CD4-positive, CD25-positive, alpha-beta regulatory T cell (primary cell): ENCODE results near the gene SLC35F3. TPM values are rescaled to one million over a fixed set of nuclear protein-coding genes. Genes with fewer than 3 reads are reported as not detected.

Experiments used
- ATAC-seq, 2 donors: fragments of 150-1000 bp; cut with Tn5 transposase; one replicate each; pipeline ENCODE4 v1.10.0; 2021; ENCODE audit warnings: low read depth in 2 of 2, moderate number of reproducible peaks in 2 of 2, moderate library complexity in 1 of 2
- DNase-seq, 3 donors: peaks; one replicate each; pipeline versions ENCODE4 v3.0.0 to v3.0.0-alpha.2; 2012 to 2022; ENCODE audit warnings: mixed read lengths in 1 of 3
- H3K27ac ChIP-seq: one replicate; pipeline ENCODE4 v1.7.0; 2013; ENCODE audit warnings: mild to moderate bottlenecking, low read length; ENCODE audit not compliant: insufficient read depth, poor library complexity, severe bottlenecking
- H3K27me3 ChIP-seq: one replicate; pipeline ENCODE4 v1.7.0; 2013; ENCODE audit warnings: low read length; ENCODE audit not compliant: control insufficient read depth, insufficient read depth
- H3K36me3 ChIP-seq: one replicate; pipeline ENCODE4 v1.7.0; 2013; ENCODE audit warnings: mild to moderate bottlenecking, low read length, moderate library complexity; ENCODE audit not compliant: control insufficient read depth, insufficient read depth
- H3K4me1 ChIP-seq: 2 replicates; pipeline ENCODE4 v1.7.0; 2013; ENCODE audit warnings: mild to moderate bottlenecking, low read length; ENCODE audit not compliant: insufficient read depth, control insufficient read depth, poor library complexity, severe bottlenecking
- H3K4me3 ChIP-seq: one replicate; pipeline ENCODE4 v1.7.0; 2013; ENCODE audit warnings: low read depth, mild to moderate bottlenecking, low read length, moderate library complexity
- H3K9me3 ChIP-seq, 2 experiments: 1 replicate in 1 of 2; 2 replicates in 1 of 2; pipeline ENCODE4 v1.7.0; 2013; ENCODE audit warnings: low read length in 2 of 2, mild to moderate bottlenecking in 1 of 2, moderate library complexity in 1 of 2; ENCODE audit not compliant: control insufficient read depth in 2 of 2
- H3K27ac Mint-ChIP-seq, 3 donors: one replicate each; pipeline ENCODE4 v1.8.0; 2020 to 2022; ENCODE audit warnings: mild to moderate bottlenecking in 3 of 3, mixed read lengths in 3 of 3, moderate library complexity in 2 of 3
- H3K27me3 Mint-ChIP-seq: one replicate; pipeline ENCODE4 v1.8.0; 2022; ENCODE audit warnings: mild to moderate bottlenecking, mixed read lengths
- H3K36me3 Mint-ChIP-seq: one replicate; pipeline ENCODE4 v1.8.0; 2020; ENCODE audit warnings: mixed read lengths
- H3K4me1 Mint-ChIP-seq, 4 donors: one replicate each; pipeline ENCODE4 v1.8.0; 2020 to 2022; ENCODE audit warnings: mixed read lengths in 4 of 4, mild to moderate bottlenecking in 1 of 4
- H3K4me3 Mint-ChIP-seq, 4 donors: one replicate each; pipeline ENCODE4 v1.8.0; 2020 to 2022; ENCODE audit warnings: mild to moderate bottlenecking in 4 of 4, mixed read lengths in 4 of 4, moderate library complexity in 3 of 4
- H3K9me3 Mint-ChIP-seq, 7 donors: one replicate each; pipeline ENCODE4 v1.8.0; 2020 to 2022; ENCODE audit warnings: mixed read lengths in 7 of 7, mild to moderate bottlenecking in 3 of 7, moderate library complexity in 2 of 7
- polyA plus RNA-seq, 4 donors: library from polyadenylated mRNA; unstranded; fragments of 300-500 nt; fragmentation: Illumina TruSeq; gene quantifications; one replicate each; pipeline ENCODE4 v1.2.3, GENCODE V29; 2021
- total RNA-seq: library from RNA; stranded (reverse); gene quantifications from one replicate; pipeline ENCODE4 v1.2.3, GENCODE V29; 2022

SLC35F3 gene
- total and polyA plus RNA-seq, 5 donors from 2014 or later: 0.35 to 1.4 (median 1.3) TPM

- DNase-seq (no peak), ATAC-seq (no peak)
- Histone ChIP-seq H3K4me3 (no peak overlapping the region), H3K9me3 (peaks cover 0 to 5% of the 10 kb centered on the region in 2 experiments), H3K27me3 (no peaks in the 10 kb centered on the region), H3K27ac (no peak overlapping the region), H3K4me1 (no peaks in the 10 kb centered on the region), H3K36me3 (no peaks in the 10 kb centered on the region)
- Mint-ChIP-seq H3K4me1 (no peaks in the 10 kb centered on the region), H3K9me3 (peaks cover 0 to 12% (median 5%) of the 10 kb centered on the region in 7 donors), H3K27ac (no peak overlapping the region), H3K4me3 (no peak overlapping the region), H3K27me3 (peaks cover 12% of the 10 kb centered on the region), H3K36me3 (no peaks in the 10 kb centered on the region)
Measured at GRCh38 chr1:234286206-234286605, 381.7 kb downstream of the SLC35F3 start.

GRCh38 chr1:234288946-234289345, 384.5 kb downstream of the SLC35F3 start:
- Histone ChIP-seq H3K9me3 (peaks cover 0 to 5% of the 10 kb centered on the region in 2 experiments), H3K27ac (no peak overlapping the region), H3K4me1 (no peaks in the 10 kb centered on the region), H3K4me3 (no peak overlapping the region), H3K36me3 (no peaks in the 10 kb centered on the region), H3K27me3 (no peaks in the 10 kb centered on the region)
- no peaks in the 10 kb centered on the region for H3K4me1 Mint-ChIP-seq
- no peak overlapping the region for H3K27ac Mint-ChIP-seq
- no peak for DNase-seq
- H3K9me3 Mint-ChIP-seq: peaks cover 0 to 12% (median 5%) of the 10 kb centered on the region in 7 donors
- ATAC-seq: no peak
- no peaks in the 10 kb centered on the region for H3K36me3 Mint-ChIP-seq
- H3K4me3 Mint-ChIP-seq: no peak overlapping the region
- H3K27me3 Mint-ChIP-seq: peaks cover 12% of the 10 kb centered on the region

GRCh38 chr1:234289538-234290305, 385.2 kb downstream of the SLC35F3 start:
- ATAC-seq: no peak
- H3K9me3 ChIP-seq: peaks cover 0 to 5% of the 10 kb centered on the region in 2 experiments
- Mint-ChIP-seq H3K9me3 (peaks cover 0 to 12% (median 5%) of the 10 kb centered on the region in 7 donors), H3K27ac (no peak overlapping the region), H3K4me1 (no peaks in the 10 kb centered on the region), H3K4me3 (no peak overlapping the region), H3K27me3 (peaks cover 12% of the 10 kb centered on the region), H3K36me3 (no peaks in the 10 kb centered on the region)
- no peaks in the 10 kb centered on the region for H3K27me3 ChIP-seq
- no peaks in the 10 kb centered on the region for H3K4me1 ChIP-seq
- H3K4me3 ChIP-seq: no peak overlapping the region
- DNase-seq: no peak
- H3K36me3 ChIP-seq: no peaks in the 10 kb centered on the region
- H3K27ac ChIP-seq: no peak overlapping the region

- Histone ChIP-seq H3K36me3 (no peaks in the 10 kb centered on the region), H3K4me3 (no peak overlapping the region), H3K9me3 (peaks cover 0 to 5% of the 10 kb centered on the region in 2 experiments), H3K27me3 (peaks cover 2% of the 10 kb centered on the region), H3K27ac (no peak overlapping the region), H3K4me1 (no peaks in the 10 kb centered on the region)
- H3K27ac Mint-ChIP-seq: no peak overlapping the region
- peaks cover 0 to 12% (median 5%) of the 10 kb centered on the region in 7 donors for H3K9me3 Mint-ChIP-seq
- H3K4me3 Mint-ChIP-seq: no peak overlapping the region
- no peak for ATAC-seq
- no peaks in the 10 kb centered on the region for H3K4me1 Mint-ChIP-seq
- H3K36me3 Mint-ChIP-seq: no peaks in the 10 kb centered on the region
- H3K27me3 Mint-ChIP-seq: peaks cover 12% of the 10 kb centered on the region
- DNase-seq: no peak
Measured at GRCh38 chr1:234292011-234292410, 387.5 kb downstream of the SLC35F3 start.

GRCh38 chr1:234292548-234292947, 388.1 kb downstream of the SLC35F3 start:
- Mint-ChIP-seq H3K36me3 (no peaks in the 10 kb centered on the region), H3K4me1 (no peaks in the 10 kb centered on the region), H3K27me3 (peaks cover 12% of the 10 kb centered on the region), H3K27ac (no peak overlapping the region), H3K4me3 (no peak overlapping the region), H3K9me3 (peaks cover 0 to 12% (median 5%) of the 10 kb centered on the region in 7 donors)
- H3K4me3 ChIP-seq: no peak overlapping the region
- no peaks in the 10 kb centered on the region for H3K4me1 ChIP-seq
- H3K27me3 ChIP-seq: peaks cover 2% of the 10 kb centered on the region
- no peaks in the 10 kb centered on the region for H3K36me3 ChIP-seq
- H3K27ac ChIP-seq: no peak overlapping the region
- H3K9me3 ChIP-seq: peaks cover 0 to 5% of the 10 kb centered on the region in 2 experiments
- DNase-seq: no peak
- ATAC-seq: no peak

GRCh38 chr1:234294109-234294817, 389.8 kb downstream of the SLC35F3 start:
- peaks cover 6% of the 10 kb centered on the region for H3K27me3 ChIP-seq
- Mint-ChIP-seq H3K27me3 (peaks cover 12% of the 10 kb centered on the region), H3K4me3 (no peak overlapping the region), H3K27ac (no peak overlapping the region), H3K9me3 (peaks cover 0 to 12% (median 7%) of the 10 kb centered on the region in 7 donors), H3K36me3 (no peaks in the 10 kb centered on the region), H3K4me1 (no peaks in the 10 kb centered on the region)
- no peak overlapping the region for H3K27ac ChIP-seq
- H3K36me3 ChIP-seq: peaks cover 2% of the 10 kb centered on the region
- no peaks in the 10 kb centered on the region for H3K4me1 ChIP-seq
- no peak overlapping the region for H3K4me3 ChIP-seq
- no peak for DNase-seq
- no peak for ATAC-seq
- H3K9me3 ChIP-seq: peaks cover 0 to 10% of the 10 kb centered on the region in 2 experiments

- H3K4me1 Mint-ChIP-seq: no peaks in the 10 kb centered on the region
- Histone ChIP-seq H3K4me1 (no peaks in the 10 kb centered on the region), H3K36me3 (peaks cover 2% of the 10 kb centered on the region), H3K4me3 (no peak overlapping the region), H3K9me3 (peaks cover 0 to 10% of the 10 kb centered on the region in 2 experiments), H3K27ac (no peak overlapping the region), H3K27me3 (peaks cover 6% of the 10 kb centered on the region)
- H3K27me3 Mint-ChIP-seq: peaks cover 8% of the 10 kb centered on the region
- no peak overlapping the region for H3K4me3 Mint-ChIP-seq
- H3K36me3 Mint-ChIP-seq: no peaks in the 10 kb centered on the region
- peaks cover 0 to 11% (median under 1%) of the 10 kb centered on the region in 7 donors for H3K9me3 Mint-ChIP-seq
- no peak overlapping the region for H3K27ac Mint-ChIP-seq
- ATAC-seq (no peak), DNase-seq (no peak)
Measured at GRCh38 chr1:234295068-234295467, 390.6 kb downstream of the SLC35F3 start.
